SK-N-SH (cell line): ENCODE results near the gene GDF9. TPM values are rescaled to one million over a fixed set of nuclear protein-coding genes. Genes with fewer than 3 reads are reported as not detected.

Experiments used
- CTCF ChIA-PET: fragments of 300-600, 350-600 bp; formaldehyde crosslinking; extraction: SDS; loops from one replicate; lab custom pipeline; 2021; lab: Yijun Ruan, JAX
- POLR2A ChIA-PET: fragments of 350-600 bp; sonication (Branson Sonifier 250); formaldehyde crosslinking; extraction: SDS; loops from one replicate; lab custom pipeline; 2020; ENCODE audit warnings: antibody characterized with exemption, inconsistent platforms; lab: Yijun Ruan, JAX
- DNase-seq: peaks from one replicate; pipeline ENCODE4 v3.0.0; 2012
- H2AFZ ChIP-seq: fragments of 200-600 bp; sonication (generic); 2 replicates; pipeline ENCODE4 v1.8.1; 2016; ENCODE audit warnings: antibody characterized with exemption, mild to moderate bottlenecking, low read depth
- H3F3A ChIP-seq: fragments of 200-600 bp; sonication (generic); replicated peaks from 2 replicates; pipeline ENCODE3; 2016; ENCODE audit warnings: antibody characterized with exemption, mild to moderate bottlenecking; ENCODE audit not compliant: insufficient read depth
- H3K27ac ChIP-seq, 2 experiments: fragments of 200-500 bp in 1 of 2; fragments of 200-600 bp in 1 of 2; sonication (Bioruptor generic) in 1 of 2; sonication (generic), shearing (Covaris generic) in 1 of 2; 2 replicates each; pipeline versions ENCODE4 v1.5.1 to v1.6.1; 2014 to 2016; ENCODE audit warnings: low read depth in 2 of 2, inconsistent platforms in 1 of 2, low read length in 1 of 2, mild to moderate bottlenecking in 1 of 2, mixed read lengths in 1 of 2
- H3K27me3 ChIP-seq: fragments of 200-600 bp; sonication (generic), shearing (Covaris generic); 2 replicates; pipeline ENCODE4 v1.6.1; 2016; ENCODE audit warnings: mixed run types; ENCODE audit not compliant: insufficient read depth
- H3K36me3 ChIP-seq, 2 experiments: fragments of 200-500 bp in 1 of 2; fragments of 200-600 bp in 1 of 2; sonication (Bioruptor generic) in 1 of 2; sonication (generic) in 1 of 2; replicated peaks in 1 of 2; 2 replicates each; pipeline versions ENCODE3 to v1.5.1; 2014 to 2016; ENCODE audit warnings: low read length in 1 of 2, mild to moderate bottlenecking in 1 of 2; ENCODE audit not compliant: insufficient read depth in 2 of 2, control insufficient read depth in 1 of 2
- H3K4me1 ChIP-seq, 2 experiments: fragments of 200-500 bp in 1 of 2; fragments of 200-600 bp in 1 of 2; sonication (Bioruptor generic) in 1 of 2; sonication (generic), shearing (Covaris generic) in 1 of 2; 2 replicates each; pipeline versions ENCODE4 v1.5.1 to v1.6.1; 2014 to 2016; ENCODE audit warnings: low read depth in 1 of 2, low read length in 1 of 2, mixed run types in 1 of 2; ENCODE audit not compliant: insufficient read depth in 2 of 2, control insufficient read depth in 1 of 2
- H3K4me2 ChIP-seq: fragments of 200-600 bp; sonication (generic), shearing (Covaris generic); 2 replicates; pipeline ENCODE4 v1.6.1; 2017; ENCODE audit warnings: mixed run types
- H3K4me3 ChIP-seq, 2 experiments: fragments of 200-500 bp in 1 of 2; fragments of 200-600 bp in 1 of 2; sonication (Bioruptor generic) in 1 of 2; sonication (generic), shearing (Covaris generic) in 1 of 2; 2 replicates each; pipeline versions ENCODE4 v1.5.1 to v1.8.1; 2014 to 2016; ENCODE audit warnings: low read depth in 2 of 2, inconsistent platforms in 1 of 2, low read length in 1 of 2, mild to moderate bottlenecking in 1 of 2, mixed read lengths in 1 of 2, moderate library complexity in 1 of 2
- H3K79me2 ChIP-seq: fragments of 200-600 bp; sonication (generic); 2 replicates; pipeline ENCODE4 v1.8.1; 2017; ENCODE audit warnings: mild to moderate bottlenecking; ENCODE audit not compliant: insufficient read depth
- H3K9ac ChIP-seq: fragments of 200-600 bp; sonication (generic); 2 replicates; pipeline ENCODE4 v1.6.1; 2017; ENCODE audit warnings: mixed run types
- H3K9me2 ChIP-seq: fragments of 200-600 bp; sonication (generic); 2 replicates; pipeline ENCODE4 v1.6.1; 2017; ENCODE audit warnings: mixed run types
- H3K9me3 ChIP-seq: fragments of 200-600 bp; sonication (generic); 2 replicates; pipeline ENCODE4 v1.6.1; 2017; ENCODE audit warnings: mixed run types, mild to moderate bottlenecking, moderate library complexity
- H4K20me1 ChIP-seq: fragments of 200-600 bp; sonication (generic); 2 replicates; pipeline ENCODE4 v1.6.1; 2017; ENCODE audit warnings: mild to moderate bottlenecking, mixed run types; ENCODE audit not compliant: insufficient read depth
- CHD2 ChIP-seq: fragments of 150-350 bp; IDR thresholded peaks from 2 replicates; pipeline ENCODE4 v1.6.1; 2018; ENCODE audit warnings: low read length; ENCODE audit not compliant: partially characterized antibody
- EP300 ChIP-seq, 2 experiments: IDR thresholded peaks; 2 replicates each; pipeline versions ENCODE4 v1.4.0 to v1.6.1; 2012; ENCODE audit warnings: borderline replicate concordance in 1 of 2, low read depth in 1 of 2, low read length in 1 of 2
- FOXJ3 ChIP-seq: sonication (generic); formaldehyde crosslinking; IDR thresholded peaks from 2 replicates; pipeline ENCODE4 v1.5.1; 2020; ENCODE audit warnings: mild to moderate bottlenecking, missing genetic modification reagents
- GABPA ChIP-seq: IDR thresholded peaks from 2 replicates; pipeline ENCODE4 v1.4.0; 2012; ENCODE audit warnings: low read depth, mild to moderate bottlenecking
- NRF1 ChIP-seq: IDR thresholded peaks from 2 replicates; pipeline ENCODE4 v1.6.1; 2012; ENCODE audit warnings: low read depth, mild to moderate bottlenecking, low read length
- RAD21 ChIP-seq: IDR thresholded peaks from 2 replicates; pipeline ENCODE4 v1.6.1; 2012; ENCODE audit warnings: mild to moderate bottlenecking, low read length
- RXRA ChIP-seq: IDR thresholded peaks from 2 replicates; pipeline ENCODE4 v1.4.0; 2012; ENCODE audit warnings: low read depth, mild to moderate bottlenecking, borderline replicate concordance
- TCF12 ChIP-seq: IDR thresholded peaks from 2 replicates; pipeline ENCODE4 v1.4.0; 2012
- YY1 ChIP-seq: IDR thresholded peaks from 2 replicates; pipeline ENCODE4 v1.4.0; 2012; ENCODE audit warnings: low read depth, mild to moderate bottlenecking
- whole genome bisulfite sequencing: methylation state at CpG from one replicate; pipeline ENCODE4 v1.1.6; 2017; ENCODE audit warnings: low lambda C conversion rate; 5-methylcytosine and 5-hydroxymethylcytosine counted together
- polyA plus RNA-seq, 3 experiments: library from polyadenylated mRNA; depleted of rRNA; stranded (reverse); fragments of >200 nt; gene quantifications; 2 replicates each; pipeline ENCODE4 v1.2.3, GENCODE V29; 2012
- TF ChIP-seq, protein P1 (sequence below): IDR thresholded peaks from 2 replicates; pipeline ENCODE4 v1.4.0; 2012; ENCODE audit warnings: low read depth, borderline replicate concordance
- TF ChIP-seq, protein P2 (sequence below): fragments of 200-600 bp; sonication (generic); IDR thresholded peaks from 2 replicates; pipeline ENCODE4 v1.6.1; 2017; ENCODE audit warnings: antibody characterized with exemption, mild to moderate bottlenecking, moderate library complexity

Gene GDF9
- polyA plus RNA-seq, 1 of the 3 experiments (the other 2 are of a cell fraction) = 0.82 TPM

DNA sequence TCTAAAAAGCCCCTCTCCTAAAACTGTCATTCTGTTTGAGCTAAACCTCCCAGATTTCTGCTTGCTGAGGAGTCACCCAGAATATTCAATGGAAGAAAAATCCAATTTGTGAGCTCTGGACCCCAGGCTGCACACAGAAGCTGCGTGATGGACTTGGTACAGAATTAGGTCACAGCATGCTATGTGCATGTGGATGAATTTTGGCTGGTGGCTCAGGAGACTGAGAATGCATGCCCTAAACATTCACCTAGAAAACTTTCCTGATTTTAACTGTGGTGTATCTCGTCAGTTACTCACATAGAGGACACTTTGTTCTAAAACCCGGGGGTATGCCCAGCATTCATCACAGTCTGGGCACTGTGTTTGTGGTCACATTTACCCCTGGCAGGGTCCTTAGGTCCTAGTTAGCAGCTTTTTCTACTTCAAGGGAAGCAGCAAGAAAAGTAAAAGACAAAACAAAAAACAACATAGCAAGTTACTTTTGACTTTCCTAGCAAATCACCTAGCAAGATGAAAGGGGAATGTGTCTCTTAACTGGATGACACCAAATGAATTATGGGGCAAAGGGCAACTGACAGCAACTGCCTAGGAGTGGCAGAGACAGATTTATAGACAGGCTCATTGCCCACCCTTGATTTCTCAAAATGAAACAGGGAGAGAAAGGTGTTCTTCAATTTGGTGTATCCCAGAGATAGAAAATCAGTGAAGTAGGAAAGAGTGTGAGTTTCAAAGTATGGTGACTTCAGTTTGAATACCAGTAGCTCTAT, 27.6 kb downstream of the GDF9 start:
- CTCF ChIA-PET = interaction anchor here (1.1 to 1.4 kb wide), 3 partner anchors 9 to 19 kb away, joined by 3 to 6 read pairs (median 6); partner anchors contain the start of gene SHROOM1
- H3F3A ChIP-seq = no peaks in the 10 kb centered on the region
- H3K36me3 ChIP-seq = no peaks in the 10 kb centered on the region
- H3K4me3 ChIP-seq = no peak overlapping the region
- H3K9ac ChIP-seq = no peak overlapping the region
- no peak overlapping the region for H3K27ac ChIP-seq
- no peak overlapping the region for H3K4me2 ChIP-seq
- no peak overlapping the region for H2AFZ ChIP-seq
- no peaks in the 10 kb centered on the region; a peak in 2 of 4 replicates for H3K4me1 ChIP-seq
- H4K20me1 ChIP-seq = no peaks in the 10 kb centered on the region
- POLR2A ChIA-PET = no interaction called here
- H3K9me3 ChIP-seq = no peaks in the 10 kb centered on the region
- DNase-seq = no peak
- H3K27me3 ChIP-seq = no peaks in the 10 kb centered on the region
- no peaks in the 10 kb centered on the region for H3K9me2 ChIP-seq
- 59% methylated on average over 3 of the region's 3 CpGs for WGBS
- TF ChIP-seq YY1 = no peak
- no peak for TF ChIP-seq FOXJ3
- no peak for TF ChIP-seq TCF12
- no peak for TF ChIP-seq RAD21
- TF ChIP-seq RXRA = no peak
- TF ChIP-seq CHD2 = no peak
- H3K79me2 ChIP-seq = no peaks in the 10 kb centered on the region

DNA sequence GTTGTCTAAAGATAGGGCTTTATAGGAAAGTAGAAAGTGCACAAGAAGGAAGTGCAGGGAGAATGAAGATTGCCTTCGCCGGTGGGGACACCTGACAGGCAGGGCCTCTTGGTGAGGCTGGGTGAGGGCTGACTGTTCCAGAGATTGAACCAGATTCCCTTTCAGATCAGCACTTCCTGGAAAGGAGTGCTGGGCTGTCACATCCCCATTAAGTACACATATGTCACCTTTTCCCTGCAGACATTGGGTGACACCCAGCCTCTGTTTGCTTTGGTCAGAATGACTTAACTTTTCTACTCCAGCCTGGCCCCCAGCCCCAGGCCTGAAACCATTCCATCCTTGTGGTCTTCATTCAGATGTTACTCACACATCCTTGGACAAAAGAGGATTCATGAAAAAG, 28.4 kb downstream of the GDF9 start:
- Histone ChIP-seq H3K27ac (no peak overlapping the region), H3K79me2 (no peaks in the 10 kb centered on the region), H2AFZ (no peak overlapping the region), H3K9me2 (no peaks in the 10 kb centered on the region), H3K27me3 (no peaks in the 10 kb centered on the region), H3K4me2 (no peak overlapping the region), H3K4me3 (no peak overlapping the region), H3K4me1 (no peaks in the 10 kb centered on the region; a peak in 2 of 4 replicates), H3K9ac (no peak overlapping the region), H3K9me3 (no peaks in the 10 kb centered on the region), H3F3A (no peaks in the 10 kb centered on the region), H4K20me1 (no peaks in the 10 kb centered on the region), H3K36me3 (no peaks in the 10 kb centered on the region)
- WGBS = 97% methylated on average over 2 of the region's 2 CpGs
- CTCF ChIA-PET = interaction anchor here (1.1 to 1.3 kb wide), 2 partner anchors 8 to 18 kb away, joined by 3 to 6 read pairs; partner anchors contain the start of gene SHROOM1
- POLR2A ChIA-PET = no interaction called here
- TF ChIP-seq EP300 (IDR thresholded peaks at IDR 0.05; ENCODE audit: borderline replicate concordance in 1 of 2, low read depth in 1 of 2, low read length in 1 of 2) (no peak), NRF1 (no peak), FOXJ3 (no peak), GABPA (no peak)
- TF ChIP-seq, protein P1, sequence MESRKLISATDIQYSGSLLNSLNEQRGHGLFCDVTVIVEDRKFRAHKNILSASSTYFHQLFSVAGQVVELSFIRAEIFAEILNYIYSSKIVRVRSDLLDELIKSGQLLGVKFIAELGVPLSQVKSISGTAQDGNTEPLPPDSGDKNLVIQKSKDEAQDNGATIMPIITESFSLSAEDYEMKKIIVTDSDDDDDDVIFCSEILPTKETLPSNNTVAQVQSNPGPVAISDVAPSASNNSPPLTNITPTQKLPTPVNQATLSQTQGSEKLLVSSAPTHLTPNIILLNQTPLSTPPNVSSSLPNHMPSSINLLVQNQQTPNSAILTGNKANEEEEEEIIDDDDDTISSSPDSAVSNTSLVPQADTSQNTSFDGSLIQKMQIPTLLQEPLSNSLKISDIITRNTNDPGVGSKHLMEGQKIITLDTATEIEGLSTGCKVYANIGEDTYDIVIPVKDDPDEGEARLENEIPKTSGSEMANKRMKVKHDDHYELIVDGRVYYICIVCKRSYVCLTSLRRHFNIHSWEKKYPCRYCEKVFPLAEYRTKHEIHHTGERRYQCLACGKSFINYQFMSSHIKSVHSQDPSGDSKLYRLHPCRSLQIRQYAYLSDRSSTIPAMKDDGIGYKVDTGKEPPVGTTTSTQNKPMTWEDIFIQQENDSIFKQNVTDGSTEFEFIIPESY = no peak
- TF ChIP-seq, protein P2, sequence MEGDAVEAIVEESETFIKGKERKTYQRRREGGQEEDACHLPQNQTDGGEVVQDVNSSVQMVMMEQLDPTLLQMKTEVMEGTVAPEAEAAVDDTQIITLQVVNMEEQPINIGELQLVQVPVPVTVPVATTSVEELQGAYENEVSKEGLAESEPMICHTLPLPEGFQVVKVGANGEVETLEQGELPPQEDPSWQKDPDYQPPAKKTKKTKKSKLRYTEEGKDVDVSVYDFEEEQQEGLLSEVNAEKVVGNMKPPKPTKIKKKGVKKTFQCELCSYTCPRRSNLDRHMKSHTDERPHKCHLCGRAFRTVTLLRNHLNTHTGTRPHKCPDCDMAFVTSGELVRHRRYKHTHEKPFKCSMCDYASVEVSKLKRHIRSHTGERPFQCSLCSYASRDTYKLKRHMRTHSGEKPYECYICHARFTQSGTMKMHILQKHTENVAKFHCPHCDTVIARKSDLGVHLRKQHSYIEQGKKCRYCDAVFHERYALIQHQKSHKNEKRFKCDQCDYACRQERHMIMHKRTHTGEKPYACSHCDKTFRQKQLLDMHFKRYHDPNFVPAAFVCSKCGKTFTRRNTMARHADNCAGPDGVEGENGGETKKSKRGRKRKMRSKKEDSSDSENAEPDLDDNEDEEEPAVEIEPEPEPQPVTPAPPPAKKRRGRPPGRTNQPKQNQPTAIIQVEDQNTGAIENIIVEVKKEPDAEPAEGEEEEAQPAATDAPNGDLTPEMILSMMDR = no peak
- DNase-seq = no peak
